GM12864 (cell line): ENCODE measurements around the gene CLCN3.

Experiments
- DNase-seq: peaks from one replicate; pipeline ENCODE4 v3.0.0-alpha.2; 2011; ENCODE audit warnings: low read depth
- H3K4me3 ChIP-seq: 2 replicates; pipeline ENCODE4 v1.5.1; 2011; ENCODE audit warnings: mild to moderate bottlenecking, low read depth, low read length, control low read depth
- CTCF ChIP-seq: IDR thresholded peaks from 2 replicates; pipeline ENCODE4 v1.5.1; 2011; ENCODE audit warnings: low read depth, mild to moderate bottlenecking, moderate library complexity, low read length, control low read depth, inconsistent platforms; ENCODE audit errors: missing control alignments

The CLCN3 gene

GRCh38 chr4:169611157-169611556, 9.2 kb upstream of the CLCN3 start:
- DNase-seq = no peak
- peak overlapping the region; percentile 23; the same call in 1 of the 2 replicates for H3K4me3 ChIP-seq
- no peak for TF ChIP-seq CTCF

- H3K4me3 ChIP-seq = peak within 1 kb of the TSS; percentile 99
- DNase-seq = no peak
- TF ChIP-seq CTCF = no peak
Observed at GRCh38 chr4:169611991-169612870, 8.1 kb upstream of the CLCN3 start, which contains the start of gene NEK1. Gene NEK1 (minus strand): TSS chr4:169612583. CDS start chr4:169602630, 9,953 bp downstream.

GRCh38 chr4:169612871-169613859, 7.2 kb upstream of the CLCN3 start:
- TF ChIP-seq CTCF = peak; percentile 77
- no peak for DNase-seq
- H3K4me3 ChIP-seq = peak overlapping the region; percentile 99

GRCh38 chr4:169615467-169616106, 4.8 kb upstream of the CLCN3 start:
- H3K4me3 ChIP-seq = no peak overlapping the region
- no peak for TF ChIP-seq CTCF
- DNase-seq = no peak

GRCh38 chr4:169616846-169617245, 3.5 kb upstream of the CLCN3 start:
- no peak for TF ChIP-seq CTCF
- DNase-seq = no peak
- no peak overlapping the region for H3K4me3 ChIP-seq

GRCh38 chr4:169617306-169617705, 3.1 kb upstream of the CLCN3 start:
- no peak for DNase-seq
- TF ChIP-seq CTCF = no peak
- H3K4me3 ChIP-seq = no peak overlapping the region
